Type B pancreatic cell (in vitro differentiated cells): ENCODE data around the gene KIR2DL1. TPM values are rescaled to one million over a fixed set of nuclear protein-coding genes. Genes with fewer than 3 reads are reported as not detected.
A peak's percentile ranks its signal among the peaks of the same experiment; 100 is the strongest.
"Not testable (repeated sequence)": the region's sequence is repeated elsewhere in the genome, so short reads cannot be mapped to it uniquely, and the experiment has no call there.

Experiments
- DNase-seq: peaks from one replicate; pipeline ENCODE4 v3.0.0; 2021; ENCODE audit warnings: mixed read lengths; ENCODE audit not compliant: unreplicated experiment; ENCODE audit errors: extremely low spot score
- H3K27ac Mint-ChIP-seq: 2 replicates; pipeline ENCODE4 v1.8.0; 2021; ENCODE audit warnings: mild to moderate bottlenecking, mixed read lengths
- H3K27me3 Mint-ChIP-seq: 2 replicates; pipeline ENCODE4 v1.8.0; 2021; ENCODE audit warnings: mixed read lengths
- H3K36me3 Mint-ChIP-seq: 2 replicates; pipeline ENCODE4 v1.8.0; 2021; ENCODE audit warnings: mixed read lengths
- H3K4me1 Mint-ChIP-seq: one replicate; pipeline ENCODE4 v1.8.0; 2021; ENCODE audit warnings: mixed read lengths; ENCODE audit not compliant: unreplicated experiment
- H3K4me3 Mint-ChIP-seq: 2 replicates; pipeline ENCODE4 v1.8.0; 2021; ENCODE audit warnings: mild to moderate bottlenecking, mixed read lengths
- H3K9me3 Mint-ChIP-seq: 2 replicates; pipeline ENCODE4 v1.8.0; 2021; ENCODE audit warnings: mixed read lengths
- CTCF ChIP-seq: fragments of 200-600 bp; sonication (generic); conservative IDR thresholded peaks from 2 replicates; pipeline ENCODE4 v1.5.0; 2021; ENCODE audit warnings: antibody characterized with exemption, mild to moderate bottlenecking
- total RNA-seq: library from RNA; stranded (reverse); gene quantifications from 2 replicates; pipeline ENCODE4 v1.2.1, GENCODE V29; 2021; ENCODE audit warnings: low replicate concordance

KIR2DL1 gene
- total RNA-seq, 1 donor from 2014 or later: not detected

- H3K4me1 Mint-ChIP-seq, H3K36me3 Mint-ChIP-seq, H3K27ac Mint-ChIP-seq, H3K9me3 Mint-ChIP-seq, H3K4me3 Mint-ChIP-seq, H3K27me3 Mint-ChIP-seq: not testable (repeated sequence)
- peak; percentile 13 for DNase-seq
Observed at GRCh38 chr19:54788154-54788553, 18.6 kb downstream of the KIR2DL1 start.

GRCh38 chr19:54790711-54791110 lies 21.1 kb downstream of the KIR2DL1 start:
- H3K4me1 Mint-ChIP-seq: no peaks in the 10 kb centered on the region
- H3K4me3 Mint-ChIP-seq: no peak overlapping the region
- H3K27me3 Mint-ChIP-seq: no peaks in the 10 kb centered on the region
- H3K27ac Mint-ChIP-seq: no peak overlapping the region
- H3K36me3 Mint-ChIP-seq: no peaks in the 10 kb centered on the region
- peaks cover 5% of the 10 kb centered on the region for H3K9me3 Mint-ChIP-seq
- no peak for TF ChIP-seq CTCF
- peak; percentile 32 for DNase-seq

GRCh38 chr19:54791476-54791875 lies 21.9 kb downstream of the KIR2DL1 start:
- Mint-ChIP-seq H3K27me3 (no peaks in the 10 kb centered on the region), H3K9me3 (peaks cover 5% of the 10 kb centered on the region), H3K4me1 (no peaks in the 10 kb centered on the region), H3K27ac (no peak overlapping the region), H3K36me3 (no peaks in the 10 kb centered on the region), H3K4me3 (no peak overlapping the region)
- TF ChIP-seq CTCF: no peak
- DNase-seq: no peak

- no peak for TF ChIP-seq CTCF
- no peaks in the 10 kb centered on the region for H3K27me3 Mint-ChIP-seq
Observed at GRCh38 chr19:54792814-54793213, 23.2 kb downstream of the KIR2DL1 start.

GRCh38 chr19:54795758-54796157 lies 26.2 kb downstream of the KIR2DL1 start:
- Mint-ChIP-seq H3K4me3 (no peak overlapping the region), H3K27me3 (no peaks in the 10 kb centered on the region), H3K9me3 (peaks cover 5% of the 10 kb centered on the region), H3K36me3 (no peaks in the 10 kb centered on the region), H3K4me1 (no peaks in the 10 kb centered on the region), H3K27ac (no peak overlapping the region)
- DNase-seq: no peak
- TF ChIP-seq CTCF: no peak

More at GRCh38 chr19:54792814-54793213, 23.2 kb downstream of the KIR2DL1 start:
- DNase-seq: no peak
- no peak overlapping the region for H3K27ac Mint-ChIP-seq
- no peaks in the 10 kb centered on the region for H3K4me1 Mint-ChIP-seq
- H3K9me3 Mint-ChIP-seq: peaks cover 5% of the 10 kb centered on the region
- H3K36me3 Mint-ChIP-seq: no peaks in the 10 kb centered on the region
- no peak overlapping the region for H3K4me3 Mint-ChIP-seq

- H3K27ac Mint-ChIP-seq: no peak within 1 kb of the TSS
- no peak for DNase-seq
- H3K9me3 Mint-ChIP-seq: no peaks in the 10 kb centered on the region
- H3K36me3 Mint-ChIP-seq: no peaks in the 10 kb centered on the region
- H3K4me1 Mint-ChIP-seq: no peaks in the 10 kb centered on the region
- H3K27me3 Mint-ChIP-seq: no peaks in the 10 kb centered on the region
- no peak within 1 kb of the TSS for H3K4me3 Mint-ChIP-seq
- no peak for TF ChIP-seq CTCF
Observed at GRCh38 chr19:54803410-54803809, 33.8 kb downstream of the KIR2DL1 start, which contains the start of gene KIR2DL4. Gene KIR2DL4, plus strand, starts transcription at chr19:54803610. Its CDS starts 42 bp downstream, at chr19:54803652.
